ENCODE measurements around the gene IFFO2. TPM values are rescaled to one million over a fixed set of nuclear protein-coding genes. Genes with fewer than 3 reads are reported as not detected.

Gene IFFO2
- total RNA-seq, 1 donor from 2014 or later, result 4.6 TPM

DNA sequence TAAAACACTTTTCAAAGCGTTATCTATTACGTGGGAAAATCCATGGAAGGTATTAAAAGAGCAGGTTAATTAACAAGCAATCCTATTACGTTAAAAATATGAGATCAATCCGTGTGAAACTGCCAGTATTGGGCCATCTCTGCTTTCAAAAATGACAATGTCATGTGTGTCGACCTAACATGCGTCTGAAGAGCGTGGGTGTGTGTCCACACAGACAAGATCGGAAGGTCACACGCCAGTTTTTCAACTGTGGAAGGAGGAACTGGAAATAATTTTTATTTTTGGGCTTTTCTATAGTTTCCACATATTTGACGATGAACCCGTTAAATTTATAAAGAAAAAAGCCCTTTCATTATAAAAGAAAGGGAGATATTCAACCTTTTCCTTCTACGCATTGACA is 36.5 kb downstream of the IFFO2 start:
- DNase-seq (ENCODE audit: low read depth in 2 of 2), result no peak

DNA sequence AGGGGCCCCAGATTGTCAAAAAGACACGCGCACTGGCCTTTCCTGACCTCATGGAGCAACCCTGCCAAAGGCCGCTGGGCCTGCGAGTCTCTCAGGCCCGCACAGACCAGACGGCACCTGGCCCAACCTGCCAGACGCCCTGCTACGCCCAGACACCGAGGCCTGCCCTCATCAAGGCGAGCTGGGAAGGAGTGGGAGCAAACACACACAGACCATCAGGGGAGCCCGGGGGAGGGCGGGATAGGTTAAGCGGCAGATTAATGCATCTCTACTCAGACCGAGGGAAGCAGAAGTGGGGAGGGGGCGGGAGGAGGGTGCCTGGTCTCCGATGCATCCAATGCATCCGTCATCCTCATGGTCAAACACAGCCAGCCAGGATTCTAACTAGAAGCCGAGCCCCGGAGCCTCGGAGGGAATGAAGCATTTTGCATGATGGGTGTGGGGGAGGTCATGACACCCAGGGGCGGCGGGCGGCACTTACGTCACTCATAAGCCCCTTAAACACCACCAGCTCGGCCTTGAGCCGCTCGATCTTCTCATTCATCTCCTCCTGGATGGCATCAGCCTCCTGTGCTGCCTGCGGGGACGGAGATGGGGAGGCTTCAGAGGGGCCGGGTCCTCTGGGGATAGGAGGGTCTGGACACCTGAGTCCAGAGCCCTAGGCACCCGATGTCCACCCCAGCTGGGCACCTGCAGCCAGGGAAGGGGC is 37.1 kb downstream of the IFFO2 start:
- DNase-seq (ENCODE audit: low read depth in 2 of 2), result no peak

DNA sequence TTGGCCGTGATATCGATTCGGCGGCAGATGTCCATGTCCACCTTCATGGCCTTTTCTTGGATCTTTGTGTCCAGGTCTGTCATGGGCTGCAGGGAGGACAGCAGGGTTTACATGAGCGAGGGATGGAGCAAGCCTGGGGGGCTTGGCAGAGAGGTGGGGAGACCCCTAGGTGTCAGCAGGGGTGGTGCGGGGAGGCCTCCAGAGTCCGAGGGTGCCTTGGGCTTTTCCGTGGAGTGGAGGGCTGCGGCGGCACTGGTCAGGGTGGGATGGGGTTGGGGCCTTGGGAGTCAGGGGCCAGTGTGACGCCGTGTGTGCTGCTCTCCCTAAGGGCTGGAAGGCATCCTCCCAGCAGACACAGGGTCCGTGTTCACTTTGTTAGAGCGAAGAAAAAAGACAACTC is 38.1 kb downstream of the IFFO2 start:
- DNase-seq (ENCODE audit: low read depth in 2 of 2), result no peak

DNA sequence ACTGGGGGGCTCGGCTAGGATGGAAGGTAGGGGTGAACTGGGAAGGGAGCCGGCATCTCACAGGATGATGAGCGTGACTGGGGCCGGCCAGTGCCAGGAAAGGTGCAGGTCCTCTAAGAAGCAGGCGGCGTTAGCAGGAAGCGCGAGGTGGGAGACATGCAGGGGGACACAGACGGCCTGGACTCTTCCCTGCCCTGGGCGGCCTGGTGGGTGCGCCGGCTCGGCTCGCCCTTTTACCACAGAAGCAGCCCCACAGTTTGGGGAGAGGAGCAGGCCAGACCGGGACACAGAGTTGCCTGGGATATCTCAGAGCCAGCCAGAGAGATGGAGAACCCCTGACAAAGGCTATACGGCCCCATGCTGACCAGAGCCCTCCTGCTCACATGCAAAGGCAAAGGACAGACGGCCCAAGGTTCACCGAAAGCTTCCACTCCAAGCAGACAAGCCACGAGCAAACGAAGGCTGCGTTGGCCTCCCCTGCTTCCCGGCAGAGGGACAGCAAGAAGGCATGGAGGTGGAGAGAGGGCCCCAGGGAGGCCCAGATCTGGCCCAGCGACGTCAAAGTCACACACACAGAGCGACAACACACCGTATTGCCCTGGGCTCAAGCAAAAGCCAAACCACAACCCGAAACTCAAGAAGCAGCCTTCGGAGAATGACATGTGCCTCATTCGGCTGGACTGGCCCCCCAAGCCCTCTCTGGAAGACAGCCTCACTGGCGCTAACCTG is 39.2 kb downstream of the IFFO2 start:
- DNase-seq (ENCODE audit: low read depth in 2 of 2), result no peak

- DNase-seq (ENCODE audit: low read depth in 2 of 2), result no peak
Measured at GRCh38 chr1:18915341-18915740, 41.1 kb downstream of the IFFO2 start.

- peak; percentile 85 to 90 for DNase-seq (ENCODE audit: low read depth in 2 of 2)
Measured at GRCh38 chr1:18913065-18913835, 43.2 kb downstream of the IFFO2 start.

DNA sequence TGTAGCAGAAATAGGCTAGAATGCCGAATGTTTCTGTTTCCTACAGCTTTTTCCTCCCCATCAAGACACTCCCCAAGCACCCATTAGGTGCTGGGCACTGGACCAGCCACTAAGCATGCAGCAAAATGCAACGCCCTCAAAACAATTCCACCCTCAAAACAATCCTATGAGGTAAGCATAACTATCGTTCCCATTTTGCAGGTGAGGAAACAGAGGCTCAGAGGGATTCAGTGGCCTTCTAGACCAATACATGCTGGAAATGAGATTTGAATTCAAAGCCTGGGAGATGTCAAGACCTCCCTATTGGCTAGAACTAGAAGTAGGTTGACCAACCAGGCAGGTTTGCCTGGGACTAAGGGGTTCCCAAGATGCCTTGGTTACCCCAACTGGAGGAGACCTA is 43.9 kb downstream of the IFFO2 start:
- DNase-seq (ENCODE audit: low read depth in 2 of 2), result no peak

DNA sequence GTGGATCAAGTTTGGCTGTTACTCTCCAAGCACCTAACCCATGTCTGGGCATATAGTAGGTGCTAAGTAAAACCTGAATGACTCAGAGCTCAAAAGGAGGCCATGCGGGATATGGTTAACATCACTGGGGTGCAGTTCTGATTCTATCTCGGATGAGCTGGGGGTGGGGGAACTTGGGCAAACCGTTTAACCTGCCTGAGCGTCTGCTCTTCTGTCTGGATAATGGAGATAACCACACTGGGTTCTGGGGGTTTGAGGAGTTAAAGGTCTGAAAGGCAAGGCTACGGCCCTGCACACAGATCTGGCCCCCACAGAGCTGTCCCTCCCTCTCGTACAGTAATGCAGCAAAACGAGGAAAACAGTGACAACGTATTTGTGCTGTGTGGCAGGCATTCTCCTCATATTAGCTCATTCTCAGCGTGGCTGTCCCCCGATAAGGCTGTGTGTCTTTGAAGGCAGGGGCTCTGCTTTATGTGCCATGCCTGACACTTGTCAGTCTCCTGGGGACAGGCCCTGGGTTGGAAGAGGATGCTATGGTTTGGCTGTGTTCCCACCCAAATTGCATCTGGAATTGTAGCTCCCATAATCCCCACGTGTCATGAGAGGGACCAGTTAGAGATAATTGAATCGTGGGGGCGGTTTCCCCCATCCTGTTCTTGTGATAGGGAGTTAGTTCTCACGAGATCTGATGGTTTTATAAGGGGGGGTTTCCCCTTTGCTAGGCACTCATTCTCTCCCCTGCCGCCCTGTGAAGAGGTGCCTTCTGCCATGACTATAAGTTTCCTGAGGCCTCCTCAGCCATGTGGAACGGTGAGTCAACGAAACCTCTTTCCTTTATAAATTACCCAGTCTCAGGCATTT is 47.3 kb downstream of the IFFO2 start:
- DNase-seq (ENCODE audit: low read depth in 2 of 2), result no peak

DNA sequence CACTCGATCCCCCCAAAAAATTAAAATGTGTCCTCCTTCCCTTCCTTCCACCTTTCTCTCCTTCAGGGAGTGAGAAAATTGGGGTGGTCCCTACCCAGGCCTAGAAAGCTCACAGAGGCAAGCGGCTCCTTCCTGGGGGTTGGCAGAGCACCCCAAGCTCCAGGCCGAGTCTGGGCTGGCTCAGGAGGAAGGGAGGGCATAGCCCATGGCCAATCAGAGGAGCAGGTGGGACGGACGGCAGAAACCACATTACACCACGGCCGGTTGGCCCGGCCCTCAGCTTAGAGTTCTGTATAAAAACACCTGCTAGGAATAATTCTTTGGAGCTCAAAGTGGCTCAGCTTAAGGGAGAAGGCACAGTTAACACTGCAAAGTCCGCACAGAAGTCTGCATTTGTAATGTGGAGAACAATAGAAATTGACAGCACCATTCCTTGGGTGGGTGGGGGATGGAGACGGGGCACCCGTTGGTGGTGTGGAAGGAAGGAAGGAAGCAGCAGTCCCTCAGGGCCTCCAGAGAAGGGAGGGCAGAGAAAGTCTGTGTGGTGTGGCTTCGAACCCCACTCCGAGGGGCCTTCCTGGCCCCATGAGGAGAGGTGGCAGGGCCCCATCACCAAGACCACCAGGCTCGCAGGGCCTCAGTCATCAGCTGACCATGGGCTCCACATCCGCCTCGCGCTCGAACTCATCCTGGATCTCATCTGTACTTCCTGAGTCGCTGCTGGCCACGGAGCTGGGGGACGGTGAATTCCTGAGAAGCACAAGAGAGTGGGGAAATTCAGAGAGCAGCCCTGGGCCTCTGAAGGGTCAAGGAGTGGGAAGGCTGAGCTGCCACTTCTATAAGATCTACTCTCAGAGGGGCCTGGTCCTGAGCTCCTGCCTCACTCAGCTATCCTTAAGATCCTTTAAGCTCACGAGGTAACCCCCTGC is 48.3 kb downstream of the IFFO2 start:
- DNase-seq (ENCODE audit: low read depth in 2 of 2), result peak in 1 of 2 donors; percentile 62

DNA sequence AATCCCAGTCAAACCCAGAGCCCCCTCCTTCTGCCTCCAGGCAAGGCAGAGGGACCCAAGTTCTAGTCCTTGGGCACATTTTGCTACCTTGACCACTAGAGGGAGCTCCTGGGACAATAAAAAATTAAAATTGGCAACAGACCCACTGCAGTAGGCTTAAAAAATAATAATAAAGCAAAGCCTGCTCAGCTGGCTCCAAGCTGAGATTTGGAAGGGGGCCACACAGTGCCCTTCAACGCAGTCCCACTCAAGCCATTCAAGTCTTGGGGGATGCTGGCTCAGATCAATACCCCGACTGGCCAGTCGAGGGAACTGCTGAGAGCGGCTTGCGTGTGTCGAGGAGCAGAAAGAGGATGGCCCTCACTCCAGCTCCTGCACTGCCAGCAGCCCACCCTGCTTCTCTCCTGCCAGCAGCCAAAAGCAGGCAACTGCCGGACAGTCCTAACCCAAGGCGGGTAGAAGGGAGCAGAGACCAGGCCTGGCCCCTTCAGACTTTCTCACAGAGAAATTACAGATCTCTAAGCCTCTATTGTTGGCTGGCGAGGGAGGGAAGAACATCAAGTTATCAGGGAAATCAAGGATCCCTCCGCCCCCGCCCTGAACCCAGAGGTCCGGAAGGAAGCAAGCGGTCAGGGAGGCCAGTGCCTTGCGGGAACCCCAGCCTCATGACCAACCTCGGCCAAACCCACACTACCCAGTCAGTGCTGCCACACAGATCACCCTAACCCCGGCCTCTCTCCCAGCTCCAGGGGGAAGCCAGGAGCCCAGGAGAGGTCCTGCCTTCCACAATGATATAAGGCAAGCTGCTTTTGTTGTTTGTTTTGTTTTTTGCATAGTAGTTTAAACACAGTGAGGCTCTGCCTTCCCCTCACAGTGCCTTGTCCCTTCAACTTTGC is 49.2 kb downstream of the IFFO2 start:
- DNase-seq (ENCODE audit: low read depth in 2 of 2), result peak; percentile 69 to 71

DNA sequence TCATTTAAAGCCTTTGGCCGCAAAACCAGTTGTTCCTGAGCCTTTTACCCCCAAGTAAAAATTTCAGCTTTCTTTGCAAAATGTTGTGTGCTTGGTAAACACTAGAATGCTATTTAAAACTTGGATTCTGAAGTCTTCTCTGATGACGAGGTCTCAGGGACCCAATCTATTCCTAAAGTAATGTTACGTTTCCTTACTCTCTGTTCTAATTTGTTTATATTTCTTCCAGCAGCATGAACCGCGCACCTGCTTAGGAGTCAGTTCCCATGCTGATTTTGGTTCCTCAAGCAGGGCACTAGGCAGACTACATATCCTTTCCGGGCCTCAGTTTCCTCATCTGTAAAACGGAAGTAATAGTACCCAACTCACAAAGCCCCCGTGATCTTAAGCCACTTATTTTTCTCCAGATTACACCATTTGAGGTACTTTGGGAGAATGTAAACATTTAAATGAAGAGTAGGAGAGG is 53.2 kb downstream of the IFFO2 start:
- no peak for DNase-seq (ENCODE audit: low read depth in 2 of 2)

GRCh38 chr1:18902523-18903290 is 53.8 kb downstream of the IFFO2 start, which contains the start of gene ALDH4A1:
Gene ALDH4A1 (minus strand): TSS chr1:18902555. CDS start chr1:18902523, 32 bp downstream.
- peak; percentile 97 to 99 for DNase-seq (ENCODE audit: low read depth in 2 of 2)

DNA sequence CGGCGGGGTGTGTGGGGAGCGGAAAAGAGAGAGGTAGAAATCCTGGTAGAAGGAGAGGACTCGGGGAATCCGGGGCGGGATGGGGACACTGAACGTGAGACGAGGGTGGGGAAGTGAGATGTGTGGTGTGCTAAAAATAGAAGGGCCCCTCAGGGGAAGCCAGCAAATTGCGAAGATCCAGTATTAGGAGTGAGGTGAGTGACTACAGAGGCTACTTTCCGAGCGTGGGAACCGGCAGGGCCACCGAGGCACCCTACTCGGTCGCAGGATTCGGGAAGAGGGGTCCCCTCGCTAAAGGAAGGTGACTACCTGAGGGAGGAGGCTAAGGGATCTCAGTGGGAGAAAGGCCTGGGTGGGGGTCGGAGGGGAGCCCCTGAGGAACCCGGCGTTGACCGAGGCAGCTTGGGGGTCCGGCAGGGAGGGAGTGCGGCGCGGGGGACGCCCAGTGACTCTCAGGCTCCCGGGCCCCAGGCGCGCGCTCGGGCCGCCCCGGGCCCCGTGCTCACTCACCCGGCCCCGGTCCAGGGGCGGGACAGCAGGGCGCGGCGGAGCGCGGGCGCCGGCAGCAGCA is 54.4 kb downstream of the IFFO2 start:
- no peak for DNase-seq (ENCODE audit: low read depth in 2 of 2)

DNA sequence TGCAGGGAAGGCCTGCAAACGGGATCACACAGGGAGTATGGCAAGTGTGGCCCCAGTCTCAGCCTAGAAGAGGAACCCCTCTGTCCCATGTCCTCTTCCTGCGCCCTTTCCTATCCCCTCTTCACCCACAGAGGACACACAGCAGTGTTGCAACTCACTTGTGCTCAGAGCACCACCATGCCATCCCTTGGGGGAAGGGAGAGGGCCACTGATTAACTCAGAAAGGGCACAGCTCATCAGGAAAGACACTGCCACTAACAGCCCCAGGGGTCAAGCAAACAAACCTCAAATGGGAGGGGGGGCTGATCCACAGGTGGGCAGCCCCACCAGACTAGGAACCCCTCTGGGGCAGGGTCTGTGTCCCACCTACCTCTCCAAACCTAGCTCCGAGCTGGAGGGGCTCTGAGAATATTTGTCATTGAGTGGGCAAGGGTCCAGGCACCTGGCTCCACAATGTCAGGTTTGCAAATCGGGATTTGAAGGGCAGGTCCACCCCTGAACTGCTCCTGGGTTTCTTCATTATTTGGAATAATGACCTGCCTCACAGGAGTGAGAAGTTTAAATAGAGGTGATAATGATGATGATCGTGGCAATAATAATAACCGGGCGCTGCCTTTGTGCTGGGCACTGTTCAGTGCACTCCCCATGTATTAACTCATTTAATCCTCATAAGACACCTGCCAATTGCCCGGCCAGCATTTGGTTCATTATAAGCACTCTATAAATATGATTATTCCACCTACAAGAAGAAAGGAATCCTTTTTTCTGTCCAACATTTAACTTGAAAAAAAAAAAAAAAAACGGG is 55.1 kb downstream of the IFFO2 start:
- DNase-seq (ENCODE audit: low read depth in 2 of 2), result no peak

DNA sequence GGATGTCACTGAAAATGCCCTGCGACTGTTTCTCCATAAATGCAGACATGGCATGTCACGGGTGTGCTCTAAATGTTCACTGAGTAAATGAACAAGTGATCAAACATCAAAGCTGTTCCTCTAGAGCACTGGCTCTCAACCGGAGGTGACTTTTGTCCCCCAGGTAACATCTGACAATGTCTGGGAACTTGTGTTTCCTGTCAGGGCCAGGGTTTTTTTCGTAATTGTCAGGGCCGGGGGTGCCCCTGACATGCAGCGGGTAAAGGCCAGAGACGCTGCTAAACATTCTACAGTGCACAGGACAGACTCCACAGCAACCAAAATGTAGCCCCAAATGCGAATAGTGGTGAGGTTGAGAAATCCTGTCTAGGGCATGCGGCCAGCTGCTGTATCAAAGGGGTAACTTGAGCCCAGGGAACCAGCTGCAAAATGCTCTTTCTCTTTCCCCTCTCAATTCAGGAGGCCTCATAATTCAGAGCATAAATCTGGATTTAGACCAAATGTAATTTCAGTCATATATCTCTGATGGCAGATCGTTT is 56.1 kb downstream of the IFFO2 start:
- DNase-seq (ENCODE audit: low read depth in 2 of 2), result peak in 1 of 2 donors; percentile 27

- DNase-seq (ENCODE audit: low read depth in 2 of 2), result no peak
Measured at GRCh38 chr1:18899363-18900049, 57.0 kb downstream of the IFFO2 start.
